PFSK-1 (cell line): ENCODE results near the gene LAMTOR3.

Source experiments
- FOXP2 ChIP-seq: optimal IDR thresholded peaks from 2 replicates; pipeline ENCODE3; 2011; ENCODE audit warnings: borderline replicate concordance, control low read depth, inconsistent platforms; ENCODE audit not compliant: insufficient read depth; ENCODE audit errors: extremely low read length, extremely low read depth
- POLR2AphosphoS5 ChIP-seq: IDR thresholded peaks from 2 replicates; pipeline ENCODE4 v1.6.1; 2012; ENCODE audit warnings: low read depth, mild to moderate bottlenecking, control low read depth, low read length, moderate library complexity

DNA sequence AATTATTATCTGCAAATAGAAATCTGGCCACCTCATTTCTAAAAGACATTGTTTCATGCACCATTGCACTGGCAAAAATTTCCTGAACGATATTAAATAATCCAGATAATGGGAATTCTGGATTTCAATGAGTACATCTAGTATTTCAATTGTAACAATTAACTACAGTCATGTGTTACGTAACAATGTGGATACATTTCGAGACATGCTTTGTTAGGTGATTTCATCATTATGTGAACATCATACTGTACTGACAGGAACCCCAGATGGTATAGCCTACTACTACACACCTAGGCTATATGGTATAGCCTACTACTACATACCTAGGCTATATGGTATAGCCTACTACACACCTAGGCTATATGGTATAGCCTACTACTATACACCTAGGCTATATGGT is 14.8 kb downstream of the LAMTOR3 start:
- no peak for TF ChIP-seq POLR2AphosphoS5
- no peak for TF ChIP-seq FOXP2
